Activated T-helper 1 cell treated with anti-CD3 and anti-CD28 coated beads, Interleukin-2, amount 50 U/mL, for 16 hours (primary cell): Measurements from ENCODE around the gene NEURL3.
A peak's percentile ranks its signal among the peaks of the same experiment; 100 is the strongest.
"Not testable (repeated sequence)": the region's sequence is repeated elsewhere in the genome, so short reads cannot be mapped to it uniquely, and the experiment has no call there.

ENCODE experiments used
- DNase-seq, 2 donors: peaks; one replicate each; pipeline ENCODE4 v3.0.0-alpha.2; 2020; ENCODE audit warnings: low read depth in 1 of 2, low spot score in 1 of 2

NEURL3 gene, protein sequence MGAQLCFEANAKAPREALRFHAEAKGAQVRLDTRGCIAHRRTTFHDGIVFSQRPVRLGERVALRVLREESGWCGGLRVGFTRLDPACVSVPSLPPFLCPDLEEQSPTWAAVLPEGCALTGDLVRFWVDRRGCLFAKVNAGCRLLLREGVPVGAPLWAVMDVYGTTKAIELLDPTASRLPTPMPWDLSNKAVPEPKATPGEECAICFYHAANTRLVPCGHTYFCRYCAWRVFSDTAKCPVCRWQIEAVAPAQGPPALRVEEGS

GRCh38 chr2:96505231-96505889 lies at the start of gene NEURL3:
Gene NEURL3, minus strand, starts transcription at chr2:96505357. Its CDS starts 71 bp downstream, at chr2:96505286.
- DNase-seq = no peak

DNA sequence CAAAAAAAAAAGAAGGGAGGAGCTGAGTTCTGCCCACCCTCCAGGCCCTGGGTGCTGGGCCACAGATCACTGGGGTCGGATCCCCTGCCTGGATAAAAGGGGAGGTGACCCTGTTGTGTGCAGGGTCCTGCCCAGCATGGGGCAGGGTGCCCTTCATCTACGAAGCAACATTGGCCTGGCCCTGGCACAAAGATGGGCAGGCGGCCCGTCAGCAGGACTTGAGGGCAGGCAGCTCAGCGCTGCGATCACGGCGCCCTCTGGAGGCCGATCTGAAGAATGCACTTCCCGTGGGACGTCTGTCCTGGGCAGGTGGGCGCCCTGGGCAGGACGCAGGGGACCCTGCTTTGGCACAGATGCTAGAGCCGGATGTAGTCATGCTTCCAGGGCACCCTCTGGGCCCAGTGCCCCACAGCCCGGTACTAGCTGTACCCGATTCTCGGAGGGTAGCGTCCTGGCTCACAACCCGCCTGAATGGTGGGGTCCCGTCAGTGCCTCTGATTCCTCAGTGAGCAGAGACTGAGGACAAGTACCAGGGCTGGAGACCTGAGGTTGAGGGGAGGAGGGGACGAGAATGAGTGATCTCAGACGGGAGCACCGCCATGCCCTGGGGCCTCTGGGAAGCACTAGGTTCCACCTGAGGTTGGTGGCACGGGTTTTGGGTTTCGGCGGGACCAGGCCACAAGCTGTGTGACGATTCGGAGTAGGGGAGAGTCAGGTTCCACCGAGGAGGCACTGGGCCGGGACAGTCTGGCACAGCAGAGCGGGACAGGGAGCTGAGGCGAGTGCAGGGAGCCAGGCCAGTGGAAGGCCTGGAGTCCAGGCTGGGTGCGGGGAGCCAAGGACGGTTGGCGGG lies 49.4 kb upstream of the NEURL3 start:
- DNase-seq = peak; percentile 31 to 52

- DNase-seq = not testable (repeated sequence)
These were observed 48.8 kb upstream of the NEURL3 start for GRCh38 chr2:96553957-96554292.

DNA sequence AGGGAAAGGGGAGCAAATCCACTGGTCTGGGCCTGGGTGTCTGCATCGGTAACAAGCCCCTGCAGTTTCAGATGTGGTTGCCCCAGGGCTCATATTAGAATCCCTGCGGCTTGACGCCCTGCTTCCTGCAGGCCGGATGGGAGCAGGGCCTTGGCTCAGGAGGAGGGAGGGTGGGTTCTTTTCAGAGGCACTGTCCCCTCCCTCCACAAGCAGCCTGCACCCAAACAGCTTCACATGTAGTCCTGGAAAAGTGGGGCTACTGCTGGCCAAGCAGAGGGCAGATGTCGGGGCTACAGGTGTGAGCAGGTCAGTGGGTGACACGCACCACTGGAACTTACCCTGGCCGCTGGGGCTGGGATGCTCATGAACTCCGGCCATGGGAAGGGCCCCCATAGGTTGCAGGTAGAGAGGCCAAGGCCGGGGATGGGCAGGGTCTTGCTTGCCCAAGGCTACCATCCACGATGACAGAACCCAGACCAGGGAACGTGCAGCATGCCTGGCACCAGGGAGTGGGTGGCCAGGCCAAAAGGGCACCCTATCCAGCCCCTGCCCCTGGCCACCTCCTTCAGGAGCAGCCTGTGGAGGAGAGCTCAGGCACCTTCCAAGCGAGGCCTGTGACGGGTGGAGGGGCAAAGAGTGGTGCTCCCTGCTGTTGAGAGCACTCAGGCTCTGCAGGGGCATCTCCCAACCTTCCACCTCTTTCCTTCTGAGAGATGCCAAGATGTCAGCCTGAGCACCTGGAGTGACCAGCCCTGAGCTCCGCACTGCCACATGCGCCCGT lies 48.2 kb upstream of the NEURL3 start:
- DNase-seq = no peak

DNA sequence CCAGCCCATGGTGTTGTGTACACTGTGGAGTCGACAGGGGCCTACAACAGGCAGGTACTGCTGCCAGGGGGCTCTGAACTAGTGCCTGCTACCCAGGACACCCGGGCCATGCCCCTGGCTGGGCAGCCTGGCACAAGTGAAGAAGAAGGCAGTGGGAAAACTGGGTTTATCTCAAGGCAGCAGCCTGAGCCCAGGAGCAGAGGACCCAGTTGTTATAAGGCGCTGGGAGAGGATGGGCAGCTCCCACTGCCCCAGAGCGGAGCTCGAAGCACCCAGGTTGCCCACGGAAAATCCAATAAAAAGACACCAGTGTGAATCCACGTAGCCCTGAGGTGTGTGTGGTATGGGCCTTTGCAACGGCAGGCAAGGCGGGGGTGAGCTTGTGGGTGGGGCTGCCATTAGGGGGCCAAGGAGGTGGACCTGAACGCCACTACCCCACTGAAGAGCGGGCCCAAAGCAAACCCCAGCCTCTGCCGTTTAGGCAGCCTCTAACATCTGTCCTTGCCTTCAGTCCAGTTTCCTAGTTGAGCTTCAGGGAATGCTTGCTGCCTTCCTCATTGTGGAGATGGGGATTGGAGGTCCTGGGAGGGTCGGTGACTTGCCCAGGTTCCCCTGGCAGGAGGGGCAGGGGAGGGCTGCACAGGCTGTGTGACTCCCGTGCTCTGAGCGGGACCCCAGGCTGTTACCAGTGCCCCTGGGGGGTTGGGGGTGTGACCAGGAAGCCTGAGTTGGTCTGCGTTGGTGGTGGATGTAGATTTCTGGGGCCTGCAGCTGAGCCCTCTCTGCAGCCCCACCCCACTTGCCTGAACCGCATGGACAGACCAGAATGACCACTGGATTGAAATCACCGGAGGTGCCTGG lies 47.4 kb upstream of the NEURL3 start:
- DNase-seq = no peak

DNA sequence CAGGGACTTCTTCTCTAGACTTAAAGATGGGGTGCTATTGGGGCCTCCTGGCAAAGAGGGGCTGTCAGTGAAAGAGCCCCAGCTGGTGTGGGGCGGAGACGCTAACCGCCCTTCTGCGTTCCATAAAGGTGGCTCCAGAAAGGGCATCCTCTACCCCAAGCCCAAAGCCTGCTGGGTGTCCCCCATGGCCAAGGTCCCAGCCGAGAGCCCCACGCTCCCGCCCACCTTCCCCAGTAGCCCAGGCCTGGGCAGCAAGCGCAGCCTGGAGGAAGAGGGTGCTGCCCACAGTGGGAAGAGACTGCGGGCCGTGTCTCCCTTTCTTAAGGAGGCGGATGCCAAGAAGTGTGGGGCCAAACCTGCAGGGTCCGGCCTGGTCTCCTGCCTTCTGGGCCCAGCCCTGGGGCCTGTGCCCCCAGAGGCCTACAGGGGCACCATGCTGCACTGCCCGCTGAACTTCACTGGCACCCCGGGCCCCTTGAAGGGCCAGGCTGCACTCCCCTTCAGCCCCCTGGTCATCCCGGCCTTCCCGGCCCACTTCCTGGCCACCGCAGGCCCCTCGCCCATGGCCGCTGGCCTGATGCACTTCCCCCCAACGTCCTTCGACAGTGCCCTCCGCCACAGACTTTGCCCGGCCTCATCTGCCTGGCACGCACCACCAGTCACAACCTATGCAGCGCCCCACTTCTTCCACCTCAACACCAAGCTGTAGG lies 46.6 kb upstream of the NEURL3 start:
- DNase-seq = no peak

DNA sequence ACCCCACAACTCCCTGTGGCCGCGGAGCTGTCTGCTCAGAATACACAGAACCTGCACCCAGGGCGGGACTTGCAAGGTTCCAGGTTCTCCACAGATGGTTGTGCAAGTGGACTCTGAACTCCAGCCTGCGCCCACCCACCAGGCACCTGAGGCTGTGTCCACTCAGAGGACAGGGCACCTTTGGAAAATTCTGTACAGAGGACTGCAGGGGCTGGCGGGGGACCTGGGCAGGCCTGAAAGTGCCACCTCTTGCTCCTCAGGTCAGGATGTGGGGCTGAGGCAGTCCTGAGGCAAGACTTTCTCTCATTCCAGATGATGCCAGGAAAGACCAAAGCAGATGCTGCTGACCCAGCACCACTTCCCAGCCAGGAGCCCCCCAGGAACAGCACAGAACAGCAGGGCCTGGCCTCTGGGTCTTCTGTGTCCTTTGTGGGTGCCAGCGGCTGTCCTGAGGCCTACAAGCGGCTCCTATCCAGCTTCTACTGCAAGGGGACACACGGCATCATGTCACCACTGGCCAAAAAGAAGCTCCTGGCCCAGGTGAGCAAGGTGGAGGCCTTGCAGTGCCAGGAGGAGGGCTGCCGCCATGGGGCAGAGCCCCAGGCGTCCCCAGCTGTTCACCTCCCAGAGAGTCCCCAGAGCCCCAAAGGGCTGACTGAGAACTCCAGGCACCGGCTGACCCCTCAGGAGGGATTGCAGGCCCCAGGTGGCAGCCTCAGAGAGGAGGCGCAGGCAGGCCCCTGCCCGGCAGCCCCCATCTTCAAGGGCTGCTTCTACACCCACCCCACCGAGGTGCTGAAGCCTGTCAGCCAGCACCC lies 45.8 kb upstream of the NEURL3 start:
- no peak for DNase-seq

DNA sequence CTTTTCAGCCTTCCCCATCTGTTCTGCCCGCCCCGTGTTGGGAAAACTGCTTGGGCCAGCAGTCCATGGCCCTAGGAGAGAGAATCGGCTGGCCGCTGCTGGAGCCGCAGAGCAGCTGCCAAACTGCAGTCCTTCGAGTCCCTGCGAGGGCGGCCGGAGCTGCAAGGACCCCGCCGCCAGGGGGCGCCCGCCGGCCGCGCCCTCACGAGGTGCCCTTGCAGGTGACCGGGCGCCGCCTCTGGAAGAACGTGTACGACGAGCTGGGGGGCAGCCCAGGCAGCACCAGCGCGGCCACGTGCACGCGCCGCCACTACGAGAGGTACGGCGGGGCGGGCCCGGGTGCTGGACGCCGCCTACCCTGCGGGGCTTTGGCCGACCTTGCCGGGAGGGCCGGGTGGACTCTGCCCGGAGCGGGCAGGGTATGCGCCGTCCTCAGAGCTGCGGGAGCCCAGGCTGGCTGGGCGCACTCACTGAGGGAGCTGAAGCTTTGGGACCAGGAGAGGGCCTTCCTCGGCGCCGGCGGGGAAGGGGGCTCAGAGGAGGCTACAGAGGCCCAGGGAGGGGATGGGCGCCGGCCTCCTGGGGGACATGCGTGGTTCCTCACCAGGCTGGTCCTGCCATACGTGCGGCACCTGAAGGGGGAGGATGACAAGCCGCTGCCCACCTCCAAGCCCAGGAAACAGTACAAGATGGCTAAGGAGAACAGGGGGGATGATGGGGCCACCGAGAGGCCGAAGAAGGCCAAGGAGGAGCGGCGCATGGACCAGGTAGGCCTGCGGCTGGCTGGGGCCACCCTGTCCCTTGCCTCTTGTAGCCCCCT lies 45.0 kb upstream of the NEURL3 start:
- DNase-seq = no peak

- DNase-seq = no peak
These were observed 44.3 kb upstream of the NEURL3 start for GRCh38 chr2:96549466-96549785.

DNA sequence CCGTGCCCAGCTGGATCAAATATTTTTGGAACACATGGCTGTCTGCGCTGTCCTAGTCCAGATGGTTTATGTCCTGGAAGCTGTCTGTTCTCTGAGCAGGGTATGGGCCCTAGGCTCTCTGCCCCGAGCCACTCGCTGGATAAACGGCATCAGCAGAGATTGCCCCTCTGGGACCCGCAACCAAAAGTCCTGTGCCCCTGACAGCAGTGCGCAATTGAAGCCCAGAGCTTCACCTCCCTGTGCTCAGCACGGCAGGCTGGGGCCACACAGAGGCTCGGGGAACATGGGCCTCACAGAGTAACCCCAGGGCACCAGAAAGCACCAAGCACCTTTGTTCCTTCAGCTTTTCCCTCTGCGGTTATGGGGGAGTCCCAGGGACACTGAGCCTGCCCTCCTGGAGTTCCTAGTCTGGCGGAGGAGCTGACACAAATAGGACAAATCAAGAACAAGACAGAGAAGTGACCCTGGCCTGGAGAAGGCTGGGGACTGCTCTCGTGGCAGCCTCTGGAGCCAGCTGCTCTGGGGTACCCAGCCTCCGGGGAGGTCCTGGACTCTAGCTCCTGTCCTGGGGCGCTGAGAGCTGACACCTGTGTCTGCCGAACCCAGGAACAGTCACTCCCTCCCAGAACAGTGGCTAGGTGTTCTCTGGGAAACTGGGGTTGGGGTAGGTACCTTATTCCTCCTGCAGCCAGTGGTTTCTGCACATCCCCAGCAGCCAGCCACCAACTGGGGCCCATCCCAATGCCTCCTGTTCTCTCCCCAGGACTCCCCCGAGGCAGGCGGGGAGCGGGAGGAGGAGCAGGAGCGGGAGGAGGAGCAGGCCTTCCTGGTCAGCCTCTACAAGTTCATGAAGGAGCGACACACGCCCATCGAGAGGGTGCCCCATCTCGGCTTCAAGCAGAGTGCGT lies 43.7 kb upstream of the NEURL3 start:
- no peak for DNase-seq

- no peak for DNase-seq
These were observed 42.6 kb upstream of the NEURL3 start for GRCh38 chr2:96547731-96548171.

- DNase-seq = no peak
These were observed 42.1 kb upstream of the NEURL3 start for GRCh38 chr2:96547203-96547641.

GRCh38 chr2:96546797-96547196 lies 41.6 kb upstream of the NEURL3 start:
- no peak for DNase-seq

GRCh38 chr2:96546321-96546720 lies 41.2 kb upstream of the NEURL3 start:
- no peak for DNase-seq

DNA sequence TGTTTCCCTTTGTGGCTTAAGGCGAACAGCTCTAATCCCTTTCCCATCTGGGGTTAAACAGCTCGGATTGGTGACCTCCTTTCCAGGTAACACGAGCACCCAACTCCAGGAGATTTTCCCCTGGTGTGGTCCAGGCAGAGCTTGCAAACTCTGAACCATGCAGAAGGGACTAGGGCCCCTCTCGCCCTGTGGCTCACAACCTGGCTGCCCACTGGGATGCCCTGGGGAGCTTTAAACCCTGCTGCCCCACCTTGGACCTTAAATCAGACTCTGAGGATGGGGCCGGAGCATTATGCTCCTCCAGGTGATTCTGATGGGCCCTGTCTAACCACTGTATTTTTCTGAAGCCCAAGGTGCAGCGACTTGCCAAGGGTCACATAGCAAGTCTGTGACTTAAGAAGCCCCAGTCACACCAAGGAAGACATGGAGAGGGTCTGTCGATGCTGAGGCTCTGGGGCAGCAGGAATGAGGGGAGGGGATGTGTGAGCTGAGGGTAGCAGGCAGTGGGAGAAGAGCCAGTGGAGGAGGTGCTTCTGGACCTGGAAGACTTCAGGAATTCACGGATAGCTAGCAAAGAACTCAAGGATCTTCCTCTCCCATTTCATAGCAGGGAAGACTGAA lies 37.3 kb upstream of the NEURL3 start:
- DNase-seq = no peak

DNA sequence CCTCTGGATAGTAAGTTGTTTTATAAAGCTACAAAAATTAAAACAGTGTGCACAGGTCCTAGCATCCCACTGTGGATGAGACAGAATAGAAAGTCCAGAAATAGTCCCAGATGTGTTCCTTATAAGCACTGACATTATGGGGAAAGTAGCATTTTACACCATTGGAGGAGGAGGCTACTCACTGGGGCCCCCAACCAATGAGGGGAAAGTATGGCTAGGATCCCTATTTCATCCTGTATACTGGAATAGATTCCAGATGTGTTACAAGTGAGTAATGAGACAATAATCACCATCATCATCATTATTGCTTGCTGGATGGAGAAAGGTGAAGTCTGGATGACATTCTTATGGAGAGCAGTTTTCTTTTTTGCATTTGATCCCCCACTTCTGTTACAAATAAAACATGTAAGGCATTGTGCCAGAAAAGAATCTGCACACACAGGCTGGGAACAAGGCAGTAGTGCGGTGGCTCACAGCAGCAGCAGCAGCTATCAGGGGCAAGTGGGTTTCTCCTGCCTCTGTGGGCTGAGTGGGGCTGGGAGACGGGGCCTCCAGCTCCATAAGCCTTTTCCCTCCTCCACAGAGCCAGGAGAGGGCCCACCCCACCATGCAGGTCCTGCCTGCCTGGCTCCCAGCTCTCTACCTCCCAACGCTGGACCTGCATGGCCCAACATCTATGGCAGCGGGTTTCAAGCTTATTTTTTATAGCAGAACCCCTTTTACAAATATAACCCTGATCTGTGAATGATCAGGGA lies 36.4 kb upstream of the NEURL3 start:
- no peak for DNase-seq
